ENCODE measurements around the gene PFKFB2. TPM values are rescaled to one million over a fixed set of nuclear protein-coding genes. Genes with fewer than 3 reads are reported as not detected.

PFKFB2 gene
- total and polyA plus RNA-seq, 2 donors (not counting 3 experiments of a cell fraction or from before 2014, with no cell fraction given), result 0.70 to 2.0 TPM

- Histone ChIP-seq H3K79me2 (ENCODE audit: control insufficient read depth, insufficient read depth, low read length) (no peaks in the 10 kb centered on the region), H4K20me1 (replicated peaks; ENCODE audit: control insufficient read depth, extremely low read depth, insufficient read depth, low read length) (no peaks in the 10 kb centered on the region), H3K4me1 (ENCODE audit: control insufficient read depth, extremely low read depth, insufficient read depth, low read length) (no peaks in the 10 kb centered on the region), H3K36me3 (ENCODE audit: control insufficient read depth in 2 of 2, extremely low read depth in 1 of 2, insufficient read depth in 2 of 2, low read length in 2 of 2) (no peaks in the 10 kb centered on the region), H3K4me2 (ENCODE audit: insufficient read depth, low read length) (no peak overlapping the region), H3K27me3 (ENCODE audit: control insufficient read depth in 2 of 2, insufficient read depth in 2 of 2, low read length in 2 of 2) (peaks cover 0 to 3% of the 10 kb centered on the region in 2 experiments), H3K27ac (ENCODE audit: insufficient read depth, low read depth, low read length) (no peak overlapping the region), H3K9ac (replicated peaks; ENCODE audit: extremely low read depth, insufficient read depth, low read length) (no peak overlapping the region), H3K9me3 (replicated peaks; ENCODE audit: control insufficient read depth, insufficient read depth, low read length) (no peaks in the 10 kb centered on the region), H2AFZ (ENCODE audit: low read depth, low read length) (no peak overlapping the region), H3K9me1 (replicated peaks; ENCODE audit: control insufficient read depth, extremely low read depth, insufficient read depth, low read length) (no peaks in the 10 kb centered on the region), H3K4me3 (replicated peaks in 1 of 3; ENCODE audit: insufficient read depth in 1 of 3, low read depth in 1 of 3, low read length in 3 of 3) (no peak overlapping the region)
- ChIA-PET POLR2A (no interaction called here), CTCF (no interaction called here)
- TF ChIP-seq POLR2A (IDR thresholded peaks at IDR 0.05; ENCODE audit: low read depth, low read length), result no peak
- no peak for TF ChIP-seq JUN (IDR thresholded peaks at IDR 0.05; ENCODE audit: borderline replicate concordance, insufficient read depth, insufficient read length, low read depth)
- TF ChIP-seq CTCF (IDR thresholded peaks at IDR 0.05; ENCODE audit: extremely low read depth in 1 of 2, insufficient read depth in 1 of 2, low read depth in 1 of 2, low read length in 2 of 2), result no peak
- TF ChIP-seq GATA2 (IDR thresholded peaks at IDR 0.05; ENCODE audit: insufficient read depth, insufficient read length, low read depth, low read length), result no peak
- no peak for TF ChIP-seq MAX (IDR thresholded peaks at IDR 0.05; ENCODE audit: insufficient read depth, insufficient read length)
- no peak for TF ChIP-seq EZH2 (IDR thresholded peaks at IDR 0.05; ENCODE audit: borderline replicate concordance, low read depth, low read length, severe bottlenecking)
- no peak for TF ChIP-seq FOS (IDR thresholded peaks at IDR 0.05; ENCODE audit: borderline replicate concordance, insufficient read depth, low read length)
- no peak for TF ChIP-seq MYC (IDR thresholded peaks at IDR 0.05; ENCODE audit: low read depth, low read length)
- no peak for TF ChIP-seq POLR2AphosphoS5 (IDR thresholded peaks at IDR 0.05; ENCODE audit: insufficient read depth, low read depth, low read length)
- dilution Hi-C loops (cut with MboI; ENCODE audit: extremely low pct_ligation_motif_present, low sequenced_read_pairs) (no loop called here), intact Hi-C loops (cut with micrococcal nuclease) (no loop called here)
- no peak for DNase-seq (ENCODE audit: low read depth, low spot score)
- no TSS peak for BruUV-seq (replicated peaks)
- FAIRE-seq, result no peak
Observed at GRCh38 chr1:207109004-207109403, 55.9 kb downstream of the PFKFB2 start.
